ENCODE results near the gene NRF1.
"Not testable (repeated sequence)": the region's sequence is repeated elsewhere in the genome, so short reads cannot be mapped to it uniquely, and the experiment has no call there.

The NRF1 gene

GRCh38 chr7:129611246-129612111 is at the start of gene NRF1:
NRF1 (plus strand) TSS chr7:129611720; CDS start chr7:129657352, 45,632 bp downstream.
- Histone ChIP-seq H3K4me3 (replicated peaks; ENCODE audit: low read depth, low read length) (peak within 1 kb of the TSS; percentile 98), H3K27me3 (replicated peaks; ENCODE audit: control insufficient read depth, insufficient read depth, low read length) (no peaks in the 10 kb centered on the region), H3K36me3 (ENCODE audit: control insufficient read depth, insufficient read depth, low read length) (no peaks in the 10 kb centered on the region)
- peak; percentile 92 for DNase-seq (ENCODE audit: extremely low read depth, insufficient read length)
- TF ChIP-seq, protein P1, sequence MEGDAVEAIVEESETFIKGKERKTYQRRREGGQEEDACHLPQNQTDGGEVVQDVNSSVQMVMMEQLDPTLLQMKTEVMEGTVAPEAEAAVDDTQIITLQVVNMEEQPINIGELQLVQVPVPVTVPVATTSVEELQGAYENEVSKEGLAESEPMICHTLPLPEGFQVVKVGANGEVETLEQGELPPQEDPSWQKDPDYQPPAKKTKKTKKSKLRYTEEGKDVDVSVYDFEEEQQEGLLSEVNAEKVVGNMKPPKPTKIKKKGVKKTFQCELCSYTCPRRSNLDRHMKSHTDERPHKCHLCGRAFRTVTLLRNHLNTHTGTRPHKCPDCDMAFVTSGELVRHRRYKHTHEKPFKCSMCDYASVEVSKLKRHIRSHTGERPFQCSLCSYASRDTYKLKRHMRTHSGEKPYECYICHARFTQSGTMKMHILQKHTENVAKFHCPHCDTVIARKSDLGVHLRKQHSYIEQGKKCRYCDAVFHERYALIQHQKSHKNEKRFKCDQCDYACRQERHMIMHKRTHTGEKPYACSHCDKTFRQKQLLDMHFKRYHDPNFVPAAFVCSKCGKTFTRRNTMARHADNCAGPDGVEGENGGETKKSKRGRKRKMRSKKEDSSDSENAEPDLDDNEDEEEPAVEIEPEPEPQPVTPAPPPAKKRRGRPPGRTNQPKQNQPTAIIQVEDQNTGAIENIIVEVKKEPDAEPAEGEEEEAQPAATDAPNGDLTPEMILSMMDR (IDR thresholded peaks at IDR 0.05; ENCODE audit: insufficient read depth, low read length, poor library complexity, severe bottlenecking): no peak

DNA sequence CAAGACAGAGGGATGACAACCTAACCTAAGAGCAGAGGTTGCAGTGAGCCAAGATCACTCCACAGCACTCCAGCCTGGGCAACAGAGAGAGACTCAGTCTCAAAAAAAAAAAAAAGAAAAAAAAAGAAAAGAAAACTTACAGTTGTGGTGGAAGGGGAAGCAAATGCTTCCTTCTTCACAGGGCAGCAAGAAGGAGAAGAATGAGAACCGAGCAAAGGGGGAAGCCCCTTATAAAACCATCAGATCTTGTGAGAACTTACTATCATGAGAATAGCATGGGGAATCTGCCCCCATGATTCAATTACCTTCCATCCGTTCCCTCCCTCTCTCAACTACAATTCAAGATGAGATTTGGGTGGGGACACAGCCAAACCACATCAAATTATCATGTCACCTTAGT is 45.2 kb upstream of the NRF1 start:
- not testable (repeated sequence) for H3K4me3 ChIP-seq (replicated peaks; ENCODE audit: low read depth, low read length); H3K27me3 ChIP-seq (replicated peaks; ENCODE audit: control insufficient read depth, insufficient read depth, low read length); H3K36me3 ChIP-seq (ENCODE audit: control insufficient read depth, insufficient read depth, low read length); DNase-seq (ENCODE audit: extremely low read depth, insufficient read length)

GRCh38 chr7:129567377-129567776 is 44.1 kb upstream of the NRF1 start:
- no peaks in the 10 kb centered on the region for H3K36me3 ChIP-seq (ENCODE audit: control insufficient read depth, insufficient read depth, low read length)
- H3K27me3 ChIP-seq (replicated peaks; ENCODE audit: control insufficient read depth, insufficient read depth, low read length): no peaks in the 10 kb centered on the region; the same call in none of the 2 replicates
- TF ChIP-seq, protein P1 (IDR thresholded peaks at IDR 0.05; ENCODE audit: insufficient read depth, low read length, poor library complexity, severe bottlenecking): no peak
- no peak overlapping the region for H3K4me3 ChIP-seq (replicated peaks; ENCODE audit: low read depth, low read length)
- DNase-seq (ENCODE audit: extremely low read depth, insufficient read length): no peak

DNA sequence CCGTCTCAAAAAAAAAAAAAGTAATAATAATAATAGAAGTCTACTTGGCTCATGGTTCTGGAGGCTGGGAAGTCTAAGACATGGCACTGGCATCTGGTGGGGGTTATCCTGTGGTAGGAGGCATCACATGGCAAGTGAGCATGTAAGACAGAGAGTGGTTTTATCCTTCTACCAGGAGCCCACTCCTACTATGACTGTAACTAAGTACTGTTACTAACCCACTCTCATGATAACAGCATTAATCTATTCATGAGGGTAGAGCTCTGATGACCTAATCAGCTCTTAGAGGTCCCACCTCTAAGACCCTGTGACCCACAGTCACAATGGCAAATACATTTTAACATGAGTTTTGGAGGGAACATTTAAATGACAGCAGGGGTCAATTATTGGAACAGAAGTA is 43.3 kb upstream of the NRF1 start:
- no peaks in the 10 kb centered on the region for H3K36me3 ChIP-seq (ENCODE audit: control insufficient read depth, insufficient read depth, low read length)
- no peak for DNase-seq (ENCODE audit: extremely low read depth, insufficient read length)
- TF ChIP-seq, protein P1 (IDR thresholded peaks at IDR 0.05; ENCODE audit: insufficient read depth, low read length, poor library complexity, severe bottlenecking): no peak
- H3K27me3 ChIP-seq (replicated peaks; ENCODE audit: control insufficient read depth, insufficient read depth, low read length): no peaks in the 10 kb centered on the region; the same call in none of the 2 replicates
- no peak overlapping the region for H3K4me3 ChIP-seq (replicated peaks; ENCODE audit: low read depth, low read length)

DNA sequence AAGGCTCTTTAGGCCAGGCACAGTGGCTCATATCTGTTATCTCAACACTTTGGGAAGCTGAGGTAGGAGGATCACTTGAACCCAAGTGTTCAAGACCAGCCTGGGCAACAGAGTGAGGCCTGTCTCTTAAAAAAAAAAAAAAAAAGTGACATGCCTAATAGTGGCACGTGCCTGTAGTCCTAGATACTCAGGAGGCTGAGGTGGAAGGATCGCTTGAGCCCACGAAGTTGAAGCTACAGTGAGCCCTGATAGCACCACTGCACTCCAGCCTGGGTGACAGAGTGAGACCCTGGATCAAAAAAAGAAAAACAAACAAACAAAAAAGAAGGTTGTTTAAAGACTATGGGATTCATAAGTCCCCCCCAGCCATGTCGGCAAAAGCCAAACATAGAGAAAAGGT is 42.2 kb upstream of the NRF1 start:
- Histone ChIP-seq H3K36me3 (ENCODE audit: control insufficient read depth, insufficient read depth, low read length) (no peaks in the 10 kb centered on the region), H3K4me3 (replicated peaks; ENCODE audit: low read depth, low read length) (no peak overlapping the region), H3K27me3 (replicated peaks; ENCODE audit: control insufficient read depth, insufficient read depth, low read length) (no peaks in the 10 kb centered on the region; the same call in none of the 2 replicates)
- TF ChIP-seq, protein P1 (IDR thresholded peaks at IDR 0.05; ENCODE audit: insufficient read depth, low read length, poor library complexity, severe bottlenecking): no peak
- no peak for DNase-seq (ENCODE audit: extremely low read depth, insufficient read length)

DNA sequence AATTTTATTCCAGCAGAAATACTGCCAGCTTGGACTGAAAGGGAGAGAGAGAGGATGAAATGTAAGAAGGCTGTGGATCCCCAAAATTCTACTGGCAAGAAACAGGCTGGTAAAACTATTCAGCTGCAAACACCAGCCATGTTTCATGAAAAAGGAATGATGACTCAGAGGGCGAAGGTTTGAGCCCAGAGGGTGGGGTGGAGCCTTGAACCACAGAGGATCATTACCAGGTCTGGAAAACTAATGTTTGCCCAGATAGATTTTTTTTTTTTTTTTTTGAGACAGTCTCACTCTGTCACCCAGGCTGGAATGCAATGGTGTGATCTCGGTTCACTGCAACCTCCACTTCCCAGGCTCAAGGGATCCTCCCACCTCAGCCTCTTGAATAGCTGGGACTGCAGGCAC is 41.7 kb upstream of the NRF1 start:
- TF ChIP-seq, protein P1 (IDR thresholded peaks at IDR 0.05; ENCODE audit: insufficient read depth, low read length, poor library complexity, severe bottlenecking): no peak
- DNase-seq (ENCODE audit: extremely low read depth, insufficient read length): no peak
- no peak overlapping the region for H3K4me3 ChIP-seq (replicated peaks; ENCODE audit: low read depth, low read length)
- H3K27me3 ChIP-seq (replicated peaks; ENCODE audit: control insufficient read depth, insufficient read depth, low read length): no peaks in the 10 kb centered on the region; the same call in none of the 2 replicates
- no peaks in the 10 kb centered on the region for H3K36me3 ChIP-seq (ENCODE audit: control insufficient read depth, insufficient read depth, low read length)
